Measurements from ENCODE around the gene FOXA1.

FOXA1 gene

DNA sequence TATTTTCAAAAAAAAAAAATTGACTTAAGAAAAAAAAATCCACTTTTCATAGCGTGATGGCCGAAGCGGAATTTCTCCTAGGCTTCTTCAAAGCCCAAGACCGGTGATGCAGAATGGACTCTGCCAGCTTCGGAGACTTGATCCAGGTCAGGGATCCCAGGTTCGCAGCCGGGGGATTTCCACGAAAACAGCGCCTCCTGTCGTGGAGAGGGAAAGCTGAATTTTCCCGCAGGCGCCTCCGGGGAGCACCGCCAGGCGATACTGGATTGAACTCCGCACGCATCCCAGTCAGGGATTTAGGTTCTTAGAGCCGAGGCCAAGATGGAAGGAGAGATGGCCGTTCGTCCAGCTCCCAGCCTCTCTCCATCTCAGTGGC lies 2.5 kb upstream of the FOXA1 start (continued):
- no peak for TF ChIP-seq GLIS2 (tag by site-specific recombination; IDR thresholded peaks at IDR 0.05)
- TF ChIP-seq MEIS1 (CRISPR knock-in tag; IDR thresholded peaks at IDR 0.05; ENCODE audit: borderline replicate concordance), result no peak

DNA sequence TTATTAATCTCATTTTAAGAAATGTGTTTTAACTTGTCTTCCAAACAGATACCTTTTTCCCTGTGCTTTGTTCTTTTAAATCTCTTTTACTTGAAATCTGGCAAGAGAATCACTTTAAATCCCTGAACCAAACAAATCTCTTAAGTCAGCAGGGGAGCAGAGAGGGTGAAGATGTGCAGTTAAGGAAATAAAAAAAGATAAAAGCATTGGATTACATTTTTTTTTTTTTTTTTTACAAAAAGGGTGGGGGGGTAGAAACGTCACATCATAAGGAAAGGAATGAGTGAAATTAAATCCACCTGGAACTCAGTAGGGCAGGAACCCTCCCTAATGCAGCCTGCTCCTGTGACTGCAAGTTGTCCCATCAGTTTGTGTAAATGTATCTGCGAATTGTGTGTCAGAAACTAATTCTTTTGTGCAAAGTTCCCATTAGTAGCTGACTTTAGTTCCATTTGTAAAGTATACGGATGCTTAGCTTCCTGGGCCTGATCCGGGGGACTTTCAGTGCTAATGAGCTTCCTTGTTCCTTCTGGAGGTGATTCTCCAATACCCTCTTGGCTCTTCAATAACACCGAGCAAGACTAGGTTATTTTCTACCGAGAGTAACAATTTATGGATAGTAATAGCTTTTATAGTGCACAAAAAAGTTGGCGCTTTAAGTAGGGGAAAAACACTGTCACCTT lies 1.9 kb upstream of the FOXA1 start:
- peaks cover 0 to 8% of the 10 kb centered on the region in 2 experiments; a peak in 1 of 3 replicates for H3K36me3 ChIP-seq (ENCODE audit: control insufficient read depth in 2 of 2, insufficient read depth in 1 of 2, low read length in 2 of 2)
- ChIA-PET POLR2A (no interaction called here), CTCF (interaction anchor here (0.7 to 0.9 kb wide), 3 partner anchors 58 to 272 kb away, joined by 3 to 4 read pairs (median 4); no protein-coding TSS in a partner anchor)
- peaks cover 3% of the 10 kb centered on the region; the same call in 1 of the 2 replicates for H3K4me1 ChIP-seq (ENCODE audit: control insufficient read depth, insufficient read depth, low read length)
- H3K4me3 ChIP-seq (ENCODE audit: low read depth, low read length), result peak overlapping the region; percentile 0
- peak overlapping the region; percentile 99; the same call in 1 of the 2 replicates for H3K27ac ChIP-seq (ENCODE audit: extremely low read depth, low read depth, low read length)
- no peak for TF ChIP-seq ZNF660 (tag by site-specific recombination; IDR thresholded peaks at IDR 0.05)
- TF ChIP-seq FEZF1 (tag by site-specific recombination; IDR thresholded peaks at IDR 0.05), result no peak
- H3K9me3 ChIP-seq (ENCODE audit: control insufficient read depth, insufficient read depth, low read depth, low read length), result no peaks in the 10 kb centered on the region

DNA sequence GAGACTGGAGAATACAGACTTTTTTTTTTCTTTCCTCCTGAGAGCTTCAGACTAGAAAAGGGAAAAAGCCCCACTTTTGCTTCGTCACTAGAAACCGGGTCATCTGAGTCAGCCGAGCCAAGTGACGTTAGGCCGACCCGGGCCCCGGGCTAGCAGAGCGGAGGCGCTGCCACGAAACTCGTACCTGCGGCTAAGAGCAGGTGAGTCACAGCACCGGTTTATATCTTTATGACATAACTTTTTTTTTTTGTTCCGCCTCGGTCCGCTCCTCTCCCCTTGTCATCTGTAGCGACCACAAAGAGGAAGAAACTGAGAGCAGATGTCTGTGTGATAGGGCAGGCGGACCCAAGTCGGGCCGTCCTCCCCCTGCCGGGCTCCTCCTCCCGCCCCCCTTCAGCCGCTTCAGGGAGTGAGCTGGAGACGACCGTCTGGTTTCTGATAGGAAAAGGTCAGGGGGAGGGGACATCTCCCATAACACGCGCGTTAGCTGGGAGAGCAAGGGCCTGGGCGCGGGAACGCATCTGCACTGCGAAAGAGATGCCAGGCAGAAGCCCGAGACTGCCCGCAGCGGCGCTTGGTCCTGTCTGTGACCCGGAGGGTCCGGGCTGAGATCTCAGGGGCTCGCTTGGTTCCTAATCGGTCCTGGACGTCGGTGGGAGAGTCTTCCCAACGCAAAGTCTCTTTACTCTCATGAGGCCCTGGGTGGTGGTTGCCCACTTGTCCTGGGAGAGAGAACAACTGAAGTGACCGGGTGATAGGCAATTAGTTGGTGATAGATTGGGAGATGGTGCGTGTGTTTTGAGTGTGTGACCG lies 966 bp upstream of the FOXA1 start:
- POLR2A ChIA-PET, result interaction anchor here (0.7 to 2.0 kb wide), 5 partner anchors 10 to 1208 kb away, joined by 3 to 6 read pairs (median 3); no protein-coding TSS in a partner anchor
- Histone ChIP-seq H3K4me1 (ENCODE audit: control insufficient read depth, insufficient read depth, low read length) (peaks cover 3% of the 10 kb centered on the region; the same call in 1 of the 2 replicates), H3K36me3 (ENCODE audit: control insufficient read depth in 2 of 2, insufficient read depth in 1 of 2, low read length in 2 of 2) (peaks cover 0 to 15% of the 10 kb centered on the region in 2 experiments; a peak in 1 of 3 replicates), H3K9me3 (ENCODE audit: control insufficient read depth, insufficient read depth, low read depth, low read length) (no peaks in the 10 kb centered on the region), H3K27ac (ENCODE audit: extremely low read depth, low read depth, low read length) (peak overlapping the region; percentile 99), H3K4me3 (ENCODE audit: low read depth, low read length) (peak overlapping the region; percentile 75)
- CTCF ChIA-PET, result interaction anchor here (0.7 to 2.8 kb wide), 3 partner anchors 191 to 350 kb away, joined by 3 to 15 read pairs (median 6); no protein-coding TSS in a partner anchor
- TF ChIP-seq GLIS1 (tag by site-specific recombination; IDR thresholded peaks at IDR 0.05) (no peak), ZNF837 (tag by site-specific recombination; IDR thresholded peaks at IDR 0.05) (peak; percentile 12; the same call in 1 of the 2 replicates), PATZ1 (tag by site-specific recombination; IDR thresholded peaks at IDR 0.05) (peak; percentile 39; the same call in 1 of the 2 replicates), SCRT1 (tag by site-specific recombination; IDR thresholded peaks at IDR 0.05; ENCODE audit: borderline replicate concordance) (no peak), HOXD13 (CRISPR knock-in tag; IDR thresholded peaks at IDR 0.05; ENCODE audit: borderline replicate concordance) (no peak; the same call in 1 of the 2 replicates), PBX3 (CRISPR knock-in tag; IDR thresholded peaks at IDR 0.05) (no peak), ZNF266 (tag by site-specific recombination; IDR thresholded peaks at IDR 0.05; ENCODE audit: low read depth) (no peak), ZNF629 (tag by site-specific recombination; IDR thresholded peaks at IDR 0.05) (peak; percentile 66), ZNF324 (tag by site-specific recombination; IDR thresholded peaks at IDR 0.05) (0 out of 2 replicates have a peak, but pooled peaks have one; percentile 29), ZNF530 (tag by site-specific recombination; IDR thresholded peaks at IDR 0.05; ENCODE audit: low read depth) (no peak), ZNF354C (tag by site-specific recombination; IDR thresholded peaks at IDR 0.05; ENCODE audit: borderline replicate concordance, low read depth) (no peak), YY2 (tag by site-specific recombination; IDR thresholded peaks at IDR 0.05) (no peak), ZNF221 (tag by site-specific recombination; IDR thresholded peaks at IDR 0.05; ENCODE audit: borderline replicate concordance) (no peak), MEIS1 (CRISPR knock-in tag; IDR thresholded peaks at IDR 0.05; ENCODE audit: borderline replicate concordance) (no peak), ZNF341 (tag by site-specific recombination; IDR thresholded peaks at IDR 0.05; ENCODE audit: low read depth) (peak; percentile 78), ZNF280D (tag by site-specific recombination; IDR thresholded peaks at IDR 0.05) (no peak), ZNF670 (tag by site-specific recombination; IDR thresholded peaks at IDR 0.05; ENCODE audit: low read depth) (no peak), ZNF561 (tag by site-specific recombination; IDR thresholded peaks at IDR 0.05; ENCODE audit: borderline replicate concordance) (no peak), ZFP69B (tag by site-specific recombination; IDR thresholded peaks at IDR 0.05) (no peak)
- TF ChIP-seq, protein P1, sequence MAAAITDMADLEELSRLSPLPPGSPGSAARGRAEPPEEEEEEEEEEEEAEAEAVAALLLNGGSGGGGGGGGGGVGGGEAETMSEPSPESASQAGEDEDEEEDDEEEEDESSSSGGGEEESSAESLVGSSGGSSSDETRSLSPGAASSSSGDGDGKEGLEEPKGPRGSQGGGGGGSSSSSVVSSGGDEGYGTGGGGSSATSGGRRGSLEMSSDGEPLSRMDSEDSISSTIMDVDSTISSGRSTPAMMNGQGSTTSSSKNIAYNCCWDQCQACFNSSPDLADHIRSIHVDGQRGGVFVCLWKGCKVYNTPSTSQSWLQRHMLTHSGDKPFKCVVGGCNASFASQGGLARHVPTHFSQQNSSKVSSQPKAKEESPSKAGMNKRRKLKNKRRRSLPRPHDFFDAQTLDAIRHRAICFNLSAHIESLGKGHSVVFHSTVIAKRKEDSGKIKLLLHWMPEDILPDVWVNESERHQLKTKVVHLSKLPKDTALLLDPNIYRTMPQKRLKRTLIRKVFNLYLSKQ (tag by site-specific recombination; IDR thresholded peaks at IDR 0.05; ENCODE audit: borderline replicate concordance), result no peak
